ENCODE measurements around the gene CITED1.

Gene CITED1

GRCh38 chrX:72262077-72262476 lies 43.6 kb downstream of the CITED1 start:
- DNase-seq (ENCODE audit: insufficient read length), result no peak
- no peak for FAIRE-seq
- TF ChIP-seq TAF1 (IDR thresholded peaks at IDR 0.05; ENCODE audit: borderline replicate concordance, low read depth, low read length) (no peak), POLR2A (IDR thresholded peaks at IDR 0.05; ENCODE audit: low read depth, low read length) (no peak), POLR2AphosphoS5 (IDR thresholded peaks at IDR 0.05; ENCODE audit: low read depth, low read length) (no peak)

- FAIRE-seq, result no peak
- TF ChIP-seq POLR2A (IDR thresholded peaks at IDR 0.05; ENCODE audit: low read depth, low read length) (no peak), TAF1 (IDR thresholded peaks at IDR 0.05; ENCODE audit: borderline replicate concordance, low read depth, low read length) (no peak), POLR2AphosphoS5 (IDR thresholded peaks at IDR 0.05; ENCODE audit: low read depth, low read length) (no peak)
- no peak for DNase-seq (ENCODE audit: insufficient read length)
Measured at GRCh38 chrX:72260448-72260847, 45.3 kb downstream of the CITED1 start.

GRCh38 chrX:72258174-72258573 lies 47.5 kb downstream of the CITED1 start:
- FAIRE-seq, result no peak
- DNase-seq (ENCODE audit: insufficient read length), result no peak
- TF ChIP-seq POLR2AphosphoS5 (IDR thresholded peaks at IDR 0.05; ENCODE audit: low read depth, low read length) (no peak), TAF1 (IDR thresholded peaks at IDR 0.05; ENCODE audit: borderline replicate concordance, low read depth, low read length) (no peak), POLR2A (IDR thresholded peaks at IDR 0.05; ENCODE audit: low read depth, low read length) (no peak)

GRCh38 chrX:72255864-72256263 lies 49.9 kb downstream of the CITED1 start:
- no peak for TF ChIP-seq POLR2AphosphoS5 (IDR thresholded peaks at IDR 0.05; ENCODE audit: low read depth, low read length)
- no peak for TF ChIP-seq TAF1 (IDR thresholded peaks at IDR 0.05; ENCODE audit: borderline replicate concordance, low read depth, low read length)
- no peak for TF ChIP-seq POLR2A (IDR thresholded peaks at IDR 0.05; ENCODE audit: low read depth, low read length)
- FAIRE-seq (no peak), DNase-seq (ENCODE audit: insufficient read length) (no peak)

GRCh38 chrX:72255445-72255844 lies 50.3 kb downstream of the CITED1 start:
- DNase-seq (ENCODE audit: insufficient read length), result no peak

GRCh38 chrX:72254816-72255215 lies 50.9 kb downstream of the CITED1 start:
- DNase-seq (ENCODE audit: insufficient read length), result no peak

More at GRCh38 chrX:72255445-72255844, 50.3 kb downstream of the CITED1 start:
- FAIRE-seq, result no peak
- TF ChIP-seq POLR2A (IDR thresholded peaks at IDR 0.05; ENCODE audit: low read depth, low read length) (no peak), TAF1 (IDR thresholded peaks at IDR 0.05; ENCODE audit: borderline replicate concordance, low read depth, low read length) (no peak), POLR2AphosphoS5 (IDR thresholded peaks at IDR 0.05; ENCODE audit: low read depth, low read length) (no peak)

GRCh38 chrX:72253686-72254085 lies 52.0 kb downstream of the CITED1 start:
- DNase-seq (ENCODE audit: insufficient read length), result no peak
- FAIRE-seq, result no peak
- TF ChIP-seq TAF1 (IDR thresholded peaks at IDR 0.05; ENCODE audit: borderline replicate concordance, low read depth, low read length), result no peak
- no peak for TF ChIP-seq POLR2AphosphoS5 (IDR thresholded peaks at IDR 0.05; ENCODE audit: low read depth, low read length)
- TF ChIP-seq POLR2A (IDR thresholded peaks at IDR 0.05; ENCODE audit: low read depth, low read length), result no peak

More at GRCh38 chrX:72254816-72255215, 50.9 kb downstream of the CITED1 start:
- no peak for TF ChIP-seq POLR2A (IDR thresholded peaks at IDR 0.05; ENCODE audit: low read depth, low read length)
- no peak for TF ChIP-seq POLR2AphosphoS5 (IDR thresholded peaks at IDR 0.05; ENCODE audit: low read depth, low read length)
- no peak for TF ChIP-seq TAF1 (IDR thresholded peaks at IDR 0.05; ENCODE audit: borderline replicate concordance, low read depth, low read length)
- FAIRE-seq, result no peak

Data from GM12892 (cell line).